Measurements from ENCODE around the gene ISYNA1. TPM values are rescaled to one million over a fixed set of nuclear protein-coding genes. Genes with fewer than 3 reads are reported as not detected.

Gene ISYNA1
- total and polyA plus RNA-seq, 2 of the 8 experiments (the other 6 are each of a cell fraction or from before 2014, with no cell fraction given) = 207 to 264 TPM

DNA sequence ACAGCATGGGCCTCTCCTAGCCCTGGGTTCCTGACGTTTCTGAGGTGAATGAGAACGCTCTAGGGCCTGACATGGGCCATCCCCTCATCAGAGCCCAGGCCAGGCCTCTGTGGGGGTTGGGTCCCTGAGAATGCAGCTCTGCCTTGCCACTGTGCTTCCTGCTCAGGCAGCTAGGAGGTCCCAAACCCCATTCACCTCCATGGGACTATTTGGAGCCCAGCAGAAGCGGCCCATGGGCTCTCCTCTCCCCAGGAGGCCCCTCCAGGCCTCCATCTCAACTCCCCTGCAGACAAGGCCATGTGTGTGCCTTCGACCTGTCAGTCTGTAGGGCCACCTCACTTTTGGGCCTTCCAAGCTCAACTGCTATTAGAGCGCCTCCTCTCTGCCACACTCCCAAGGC is 47.1 kb upstream of the ISYNA1 start:
- Histone ChIP-seq H2AFZ (ENCODE audit: low read length) (no peak overlapping the region), H3K27me3 (replicated peaks in 1 of 4; ENCODE audit: control insufficient read depth in 3 of 4, extremely low read depth in 1 of 4, insufficient read depth in 3 of 4, low read length in 3 of 4) (no peaks in the 10 kb centered on the region), H3K79me1 (ENCODE audit: low read depth, low read length) (peaks cover 36% of the 10 kb centered on the region), H3K14ac (ENCODE audit: insufficient read length) (no peak overlapping the region), H2BK5ac (ENCODE audit: low read depth, low read length) (no peak overlapping the region), H3K56ac (replicated peaks; ENCODE audit: insufficient read length, low read depth, low read length) (no peak overlapping the region), H3K4me2 (ENCODE audit: insufficient read depth in 1 of 2, low read depth in 2 of 2, low read length in 2 of 2) (no peak overlapping the region), H4K8ac (ENCODE audit: extremely low read depth, insufficient read depth, low read length) (no peak overlapping the region; the same call in 1 of the 2 replicates), H2BK15ac (ENCODE audit: low read length) (no peak overlapping the region), H4K91ac (replicated peaks; ENCODE audit: insufficient read length, low read length) (no peak overlapping the region), H3K27ac (ENCODE audit: low read depth, low read length) (no peak overlapping the region), H3K9ac (replicated peaks in 1 of 4; ENCODE audit: extremely low read depth in 1 of 4, low read depth in 3 of 4, low read length in 3 of 4) (no peak overlapping the region), H3K4me1 (replicated peaks in 1 of 4; ENCODE audit: control insufficient read depth in 3 of 4, insufficient read depth in 4 of 4, low read length in 3 of 4) (peaks cover 0 to 16% (median 8%) of the 10 kb centered on the region in 4 experiments; a peak in 5 of 7 replicates), H4K5ac (ENCODE audit: insufficient read length, low read depth, low read length) (no peak overlapping the region), H3K79me2 (ENCODE audit: control insufficient read depth in 1 of 2, insufficient read depth in 2 of 2, low read length in 2 of 2) (peaks cover 0 to 29% of the 10 kb centered on the region in 2 experiments; a peak in 1 of 4 replicates), H3K36me3 (ENCODE audit: control insufficient read depth in 2 of 4, insufficient read depth in 4 of 4, low read length in 3 of 4) (no peaks in the 10 kb centered on the region), H3K4me3 (ENCODE audit: extremely low read depth in 1 of 4, insufficient read depth in 2 of 4, low read depth in 3 of 4, low read length in 4 of 4) (no peak overlapping the region), H4K20me1 (replicated peaks in 1 of 2; ENCODE audit: control insufficient read depth in 1 of 2, insufficient read depth in 2 of 2, low read length in 2 of 2) (peaks cover 7 to 28% of the 10 kb centered on the region in 2 experiments), H3K23ac (ENCODE audit: insufficient read length) (no peak overlapping the region), H3K18ac (ENCODE audit: extremely low read depth, low read length) (peak overlapping the region; percentile 32; the same call in 1 of the 2 replicates), H2BK20ac (ENCODE audit: low read length) (no peak overlapping the region), H2BK12ac (ENCODE audit: low read depth, low read length) (0 out of 2 replicates have a peak overlapping the region, but pooled peaks have one; percentile 17), H2BK120ac (replicated peaks; ENCODE audit: low read depth, low read length) (no peak overlapping the region), H3K4ac (replicated peaks; ENCODE audit: insufficient read length, low read depth, low read length) (peak overlapping the region; percentile 45), H3K23me2 (ENCODE audit: low read depth, low read length) (0 out of 2 replicates have a peak, but pooled peaks cover 4% of the 10 kb centered on the region), H3K9me3 (ENCODE audit: insufficient read depth in 2 of 2, low read depth in 1 of 2, low read length in 1 of 2) (no peaks in the 10 kb centered on the region), H2AK5ac (ENCODE audit: low read depth, low read length) (peak overlapping the region; percentile 34; the same call in 1 of the 2 replicates)
- 79% methylated on average over 5 of the region's 5 CpGs; no CpG with 5 or more reads in 1 of the 2 experiments for WGBS, 2 experiments (ENCODE audit: extremely low coverage in 1 of 2, insufficient coverage in 1 of 2, insufficient read length in 1 of 2, insufficient replicate concordance in 2 of 2, low coverage in 1 of 2, low lambda C conversion rate in 2 of 2, missing lambda C conversion rate in 1 of 2)
- FAIRE-seq = no peak
- DNase-seq (ENCODE audit: low read depth in 1 of 2, low spot score in 2 of 2) = no peak
- CTCF ChIA-PET (ENCODE audit: partially characterized antibody) = interaction anchor here (0.5 to 18.5 kb wide), 18 partner anchors 10 to 635 kb away, joined by 3 to 458 read pairs (median 4); partner anchors contain the start of gene ELL
- POLR2A ChIA-PET (ENCODE audit: partially characterized antibody) = interaction anchor here (0.7 to 1.1 kb wide), 2 partner anchors 8 to 188 kb away, joined by 3 read pairs; no protein-coding TSS in a partner anchor
- no peak for TF ChIP-seq SUZ12 (IDR thresholded peaks at IDR 0.05; ENCODE audit: low read length)
- TF ChIP-seq GABPA (IDR thresholded peaks at IDR 0.05; ENCODE audit: borderline replicate concordance, insufficient read depth, low read length) = no peak
- TF ChIP-seq RAD21 (IDR thresholded peaks at IDR 0.05 in 1 of 2, conservative IDR thresholded peaks at IDR 0.05 in 1 of 2; ENCODE audit: low read depth in 2 of 2, low read length in 2 of 2) = peak in 1 of 2 experiments; percentile 18; a peak in 1 of 4 replicates
- TF ChIP-seq KDM5A (IDR thresholded peaks at IDR 0.05; ENCODE audit: low read length) = no peak
- TF ChIP-seq, protein P1, sequence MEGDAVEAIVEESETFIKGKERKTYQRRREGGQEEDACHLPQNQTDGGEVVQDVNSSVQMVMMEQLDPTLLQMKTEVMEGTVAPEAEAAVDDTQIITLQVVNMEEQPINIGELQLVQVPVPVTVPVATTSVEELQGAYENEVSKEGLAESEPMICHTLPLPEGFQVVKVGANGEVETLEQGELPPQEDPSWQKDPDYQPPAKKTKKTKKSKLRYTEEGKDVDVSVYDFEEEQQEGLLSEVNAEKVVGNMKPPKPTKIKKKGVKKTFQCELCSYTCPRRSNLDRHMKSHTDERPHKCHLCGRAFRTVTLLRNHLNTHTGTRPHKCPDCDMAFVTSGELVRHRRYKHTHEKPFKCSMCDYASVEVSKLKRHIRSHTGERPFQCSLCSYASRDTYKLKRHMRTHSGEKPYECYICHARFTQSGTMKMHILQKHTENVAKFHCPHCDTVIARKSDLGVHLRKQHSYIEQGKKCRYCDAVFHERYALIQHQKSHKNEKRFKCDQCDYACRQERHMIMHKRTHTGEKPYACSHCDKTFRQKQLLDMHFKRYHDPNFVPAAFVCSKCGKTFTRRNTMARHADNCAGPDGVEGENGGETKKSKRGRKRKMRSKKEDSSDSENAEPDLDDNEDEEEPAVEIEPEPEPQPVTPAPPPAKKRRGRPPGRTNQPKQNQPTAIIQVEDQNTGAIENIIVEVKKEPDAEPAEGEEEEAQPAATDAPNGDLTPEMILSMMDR (IDR thresholded peaks at IDR 0.05; ENCODE audit: control extremely low read depth in 1 of 3, insufficient read depth in 1 of 3, low read depth in 1 of 3, low read length in 3 of 3) = peak; percentile 22 to 38 (median 23)
- TF ChIP-seq ASH2L (IDR thresholded peaks at IDR 0.05; ENCODE audit: low read length) = no peak
